ENCODE measurements around the gene PIK3C2G.
"Not testable (repeated sequence)": the region's sequence is repeated elsewhere in the genome, so short reads cannot be mapped to it uniquely, and the experiment has no call there.

The PIK3C2G gene

DNA sequence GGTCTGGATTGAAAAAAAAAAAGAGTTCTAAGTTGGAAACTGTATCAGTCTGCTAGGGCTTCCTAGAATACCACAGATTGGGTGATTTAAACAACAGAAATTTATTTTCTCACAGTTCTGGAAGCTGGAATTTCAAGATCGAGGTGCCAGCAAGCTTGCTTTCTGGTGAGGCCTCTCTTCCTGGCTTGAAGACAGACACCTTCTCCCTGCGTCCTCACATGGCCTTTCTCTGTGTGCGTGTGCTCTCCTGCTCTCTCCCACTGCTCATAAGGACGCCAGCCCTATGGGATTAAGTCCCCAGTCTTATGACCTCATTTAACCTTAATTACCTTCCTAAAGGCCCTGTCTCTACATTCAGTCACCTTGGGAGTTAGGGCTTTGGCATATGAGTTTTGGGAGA lies 215.5 kb downstream of the PIK3C2G start:
- no peak for DNase-seq

DNA sequence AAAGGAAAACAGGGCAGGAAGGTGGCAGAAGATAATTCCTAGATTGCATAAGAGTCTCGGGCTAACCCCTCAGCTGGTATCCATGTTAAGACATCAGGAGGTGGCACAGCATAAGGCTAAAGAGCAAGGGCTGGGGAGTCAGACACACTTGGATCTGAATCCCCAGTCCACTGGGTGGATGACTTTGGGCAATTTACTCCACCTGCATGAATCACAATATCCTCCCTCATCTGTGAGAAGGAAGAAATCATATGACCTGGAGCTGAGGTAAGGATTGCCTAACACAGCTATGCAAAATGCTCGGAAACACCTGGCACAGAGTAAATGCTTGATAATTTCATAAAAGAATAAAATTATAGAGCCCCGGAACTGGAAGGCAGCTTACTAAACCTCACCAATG lies 217.9 kb downstream of the PIK3C2G start:
- DNase-seq = no peak

- DNase-seq = no peak
Measured at GRCh38 chr12:18482601-18483120, 221.3 kb downstream of the PIK3C2G start.

GRCh38 chr12:18483698-18484325 lies 222.5 kb downstream of the PIK3C2G start:
- no peak for DNase-seq

- no peak for DNase-seq
Measured at GRCh38 chr12:18486036-18486435, 224.7 kb downstream of the PIK3C2G start.

DNA sequence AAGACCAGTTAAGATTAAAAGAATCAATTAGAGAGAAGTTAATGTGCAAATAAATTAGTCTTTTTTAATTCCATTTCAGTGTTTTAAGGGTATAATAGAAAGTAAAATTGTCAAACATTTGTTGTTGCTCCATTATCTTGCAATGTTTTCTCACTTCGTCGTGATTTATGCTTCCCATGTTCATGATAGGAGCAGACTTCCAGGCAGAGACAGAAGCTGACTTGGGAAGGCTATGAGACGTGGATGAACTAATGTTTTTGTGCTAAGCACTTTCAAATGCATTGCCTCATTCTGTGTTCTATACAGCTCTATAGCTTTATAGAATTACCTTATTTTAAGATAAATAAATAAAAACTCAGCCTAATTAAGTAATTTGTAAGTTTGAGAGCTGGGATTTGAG lies 226.2 kb downstream of the PIK3C2G start:
- DNase-seq = no peak

DNA sequence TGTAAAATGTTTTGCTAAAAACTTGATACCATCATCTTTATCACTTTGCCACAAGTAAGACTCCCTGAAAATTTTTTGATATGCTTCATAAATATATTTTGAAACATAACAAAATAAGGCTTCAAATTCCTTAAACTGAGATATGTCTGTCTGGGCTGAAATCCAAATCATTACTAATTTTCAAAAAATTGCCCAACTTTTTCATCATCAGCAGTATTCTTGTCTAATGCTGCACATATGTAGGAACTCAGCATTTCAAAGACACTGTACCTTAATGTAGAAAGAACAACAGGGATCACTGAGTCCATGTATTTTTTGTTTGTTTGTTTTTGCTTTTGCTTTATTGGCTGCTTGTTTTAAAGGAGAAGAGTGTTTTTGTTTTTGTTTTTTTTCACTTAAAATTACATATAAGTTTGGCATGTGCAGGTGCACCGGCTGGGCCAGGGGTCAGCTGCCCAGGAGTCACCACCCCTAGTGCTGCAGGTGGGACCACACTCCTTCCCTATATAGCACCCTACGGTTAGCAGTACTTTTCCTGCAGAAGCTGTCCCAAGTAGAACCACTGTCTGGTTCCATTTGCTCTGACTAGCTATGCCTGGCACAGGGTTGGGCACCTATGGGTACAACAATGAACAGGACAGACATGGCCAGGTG lies 231.2 kb downstream of the PIK3C2G start:
- no peak for DNase-seq

DNA sequence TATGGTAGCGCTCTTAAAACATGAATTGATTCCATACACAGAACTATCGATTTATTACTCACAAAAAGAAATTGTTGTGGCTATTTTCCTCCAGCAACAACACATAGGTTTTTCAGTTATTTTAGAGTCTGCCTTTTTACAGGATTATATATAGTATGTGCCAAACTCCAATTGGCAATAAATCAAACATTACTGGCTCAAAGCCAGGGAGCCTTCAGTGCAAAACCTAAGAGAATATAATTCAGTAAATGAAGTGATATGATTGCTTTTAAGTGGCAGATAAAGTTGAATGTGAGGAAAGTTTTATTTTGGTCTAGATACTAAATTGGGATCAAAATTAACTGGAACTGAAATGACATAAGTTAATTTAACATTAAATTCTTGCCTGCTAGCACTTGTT lies 234.8 kb downstream of the PIK3C2G start:
- DNase-seq = no peak

GRCh38 chr12:18500160-18500574 lies 238.8 kb downstream of the PIK3C2G start:
- not testable (repeated sequence) for DNase-seq

DNA sequence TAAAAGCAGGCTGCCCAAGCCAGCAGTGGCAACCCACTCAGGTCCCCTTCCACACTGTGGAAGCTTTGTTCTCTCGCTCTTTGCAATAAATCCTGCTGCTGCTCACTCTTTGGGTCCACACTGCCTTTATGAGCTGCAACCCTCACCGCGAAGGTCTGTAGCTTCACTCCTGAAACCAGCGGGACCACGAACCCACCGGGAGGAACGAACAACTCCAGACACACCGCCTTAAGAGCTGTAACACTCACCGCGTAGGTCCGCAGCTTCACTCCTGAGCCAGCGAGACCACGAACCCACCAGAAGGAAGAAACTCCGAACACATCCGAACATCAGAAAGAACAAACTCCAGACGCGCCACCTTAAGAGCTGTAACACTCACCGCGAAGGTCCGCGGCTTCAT lies 239.4 kb downstream of the PIK3C2G start:
- DNase-seq = not testable (repeated sequence)

DNA sequence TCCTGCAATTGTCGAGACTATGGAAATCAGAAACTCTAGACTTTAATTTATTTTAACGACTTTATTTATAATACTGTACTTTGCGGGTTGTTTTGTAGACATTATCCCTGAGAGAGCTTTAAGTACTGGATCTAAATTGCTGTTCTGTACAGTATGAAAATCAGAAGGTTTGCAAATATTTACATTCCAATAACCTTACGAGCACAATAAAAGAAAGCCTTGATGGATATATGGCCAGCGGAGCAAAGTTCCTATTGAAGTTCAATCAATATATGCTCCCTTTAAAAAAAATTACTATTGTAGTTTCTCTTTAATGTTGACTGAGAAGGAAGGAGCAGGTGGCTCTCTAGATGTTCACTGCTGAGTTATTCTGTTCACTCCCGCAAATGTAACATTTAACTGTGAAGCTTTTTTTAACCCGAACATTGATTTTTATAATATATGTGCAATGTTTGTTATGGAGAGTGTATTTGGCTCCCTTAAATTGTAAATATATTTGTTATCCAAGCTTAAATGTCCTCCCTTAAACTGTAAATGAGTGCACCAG lies 241.2 kb downstream of the PIK3C2G start:
- DNase-seq = no peak

DNA sequence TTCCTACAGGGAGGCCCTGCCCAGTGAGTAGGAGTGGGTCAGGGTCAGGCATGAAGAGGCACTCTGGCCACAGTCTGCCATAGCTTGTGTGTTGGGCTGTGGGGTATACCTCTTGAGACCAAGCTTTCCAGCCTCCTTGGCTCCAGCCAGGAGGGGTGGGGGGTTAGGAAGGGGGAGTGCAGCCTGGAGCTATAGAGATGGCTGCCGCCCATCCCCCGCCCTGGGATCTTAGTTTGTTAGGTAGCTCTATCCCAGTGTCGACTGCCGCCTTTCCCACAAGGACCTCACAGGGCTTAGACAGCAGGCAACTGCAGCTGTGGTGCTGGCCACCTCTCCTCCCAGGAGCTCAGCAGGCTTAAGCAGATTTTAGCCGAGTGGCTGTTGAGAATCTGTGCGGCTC lies 260.1 kb downstream of the PIK3C2G start:
- no peak for DNase-seq

DNA sequence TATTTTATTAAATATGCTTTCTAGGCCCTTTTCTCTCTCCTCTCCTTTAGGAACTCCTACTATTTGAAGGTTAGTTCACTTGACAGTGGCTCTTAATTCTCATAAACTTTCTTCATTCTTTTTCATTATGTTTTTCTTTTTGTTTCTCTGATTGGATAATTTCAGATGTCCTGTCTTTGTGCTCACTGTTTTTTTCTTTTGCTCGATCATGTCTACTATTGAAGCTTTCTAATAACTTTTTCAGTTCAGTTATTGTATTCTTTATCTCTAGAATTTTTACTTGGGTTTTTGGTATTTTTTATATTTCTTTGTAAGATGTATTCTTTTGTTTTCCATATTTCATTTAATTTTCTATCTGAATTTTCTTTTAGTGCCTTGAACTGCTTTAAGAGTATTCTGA lies 261.5 kb downstream of the PIK3C2G start:
- DNase-seq = no peak

GRCh38 chr12:18542497-18542896 lies 281.2 kb downstream of the PIK3C2G start:
- DNase-seq = not testable (repeated sequence)

- no peak for DNase-seq
Measured at GRCh38 chr12:18546399-18546798, 285.1 kb downstream of the PIK3C2G start.

DNA sequence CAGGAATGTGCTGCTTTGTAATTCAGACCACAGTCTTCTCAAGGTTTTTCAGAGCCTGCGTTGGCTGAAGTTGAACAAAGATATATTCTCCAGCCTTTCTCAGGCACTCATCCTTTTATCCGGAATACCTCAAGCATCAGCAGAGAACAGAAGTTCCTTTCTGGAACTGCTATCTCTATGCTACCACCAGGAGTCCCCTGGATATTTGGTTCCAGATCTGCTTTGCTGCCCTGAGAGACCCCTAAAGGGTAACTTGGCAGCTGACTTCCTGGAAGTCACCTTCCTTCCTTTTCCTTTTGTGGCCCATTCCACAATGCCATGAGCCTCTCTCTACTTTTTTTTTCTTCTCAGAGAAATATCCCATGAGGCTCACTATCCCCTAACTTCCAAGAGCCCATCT lies 288.3 kb downstream of the PIK3C2G start:
- DNase-seq = no peak

DNA sequence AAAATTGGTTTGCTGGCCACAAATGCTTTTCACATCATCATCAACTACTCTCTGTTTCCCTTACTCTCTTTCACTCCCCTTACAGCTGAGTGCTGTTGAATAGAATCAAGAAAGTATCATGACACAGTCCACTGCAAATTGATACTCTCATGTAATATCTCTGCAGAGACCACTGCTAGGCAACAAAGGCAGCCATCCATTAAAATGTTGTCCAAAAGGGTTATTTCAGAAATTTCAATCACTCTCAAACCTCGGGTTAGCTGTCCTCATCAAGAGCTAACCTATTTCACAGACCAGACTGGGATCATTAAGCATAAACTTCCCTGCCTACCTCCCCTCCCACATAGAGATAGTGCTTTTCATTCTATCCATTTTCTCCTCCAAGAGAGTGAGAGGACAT lies 289.8 kb downstream of the PIK3C2G start:
- no peak for DNase-seq

GRCh38 chr12:18551701-18552100 lies 290.4 kb downstream of the PIK3C2G start:
- no peak for DNase-seq

GRCh38 chr12:18552829-18553228 lies 291.5 kb downstream of the PIK3C2G start:
- no peak for DNase-seq

DNA sequence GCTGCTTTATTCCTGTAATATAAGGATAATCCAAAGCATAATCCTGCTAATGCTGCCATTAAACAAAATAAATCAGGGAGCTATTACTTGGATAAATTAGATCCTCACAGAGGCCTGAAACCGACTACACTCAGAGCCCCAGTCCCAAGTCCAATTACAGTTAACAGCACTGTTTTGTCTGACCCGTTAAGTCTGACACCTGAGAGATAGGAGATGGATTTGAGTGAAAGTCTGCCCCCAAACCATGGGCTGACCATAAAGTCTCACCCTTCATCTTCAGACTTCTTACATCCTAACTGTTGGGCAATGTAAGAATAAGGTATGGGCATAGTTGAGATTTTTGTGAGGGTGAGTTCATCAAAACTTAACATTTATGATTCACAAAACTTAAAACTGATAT lies 294.8 kb downstream of the PIK3C2G start:
- DNase-seq = no peak

GRCh38 chr12:18559242-18559641 lies 297.9 kb downstream of the PIK3C2G start:
- DNase-seq = no peak

- DNase-seq = no peak
Measured at GRCh38 chr12:18562531-18562930, 301.2 kb downstream of the PIK3C2G start.

DNA sequence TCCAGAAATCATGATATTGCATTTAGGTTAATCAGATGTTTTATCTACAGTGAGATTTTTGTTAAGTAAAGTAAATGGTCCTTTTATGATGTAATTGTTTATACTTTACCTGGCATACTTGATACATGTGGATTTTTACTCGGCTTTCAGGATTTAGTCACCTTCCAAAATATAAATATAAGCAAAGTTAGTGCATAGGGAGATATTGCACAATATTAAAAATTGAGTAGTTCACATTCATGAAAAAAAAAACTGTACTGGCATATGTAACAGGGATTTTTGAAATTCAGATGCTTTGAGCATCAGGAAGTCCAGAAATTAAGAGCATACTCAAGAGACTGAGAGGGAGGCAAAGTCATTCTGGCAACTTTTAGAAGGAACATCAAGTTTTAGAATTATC lies 303.0 kb downstream of the PIK3C2G start:
- DNase-seq = no peak

DNA sequence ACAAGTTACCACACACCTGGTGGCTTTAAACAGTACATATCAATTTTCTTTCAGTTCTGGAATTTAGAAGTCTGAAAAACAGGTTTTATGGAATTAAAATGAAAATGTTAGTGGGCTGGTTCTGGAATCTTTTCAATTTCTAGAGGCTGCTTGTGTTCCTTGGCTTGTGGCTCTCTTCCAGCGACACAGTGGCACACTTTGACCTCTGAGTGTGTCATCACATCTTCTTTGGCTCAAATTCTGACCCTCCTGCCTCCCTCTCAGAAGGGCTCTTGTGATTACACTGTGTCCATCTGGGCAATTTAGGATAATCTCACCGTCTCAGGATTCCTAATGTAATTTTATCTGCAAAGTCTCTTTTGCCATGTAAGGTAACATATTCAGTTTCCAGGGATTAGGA lies 306.5 kb downstream of the PIK3C2G start:
- no peak for DNase-seq
